DND-41 (cell line): ENCODE data around the gene RNF220.

ENCODE experiments used
- ATAC-seq: fragments of 200-7000 bp; cut with Tn5 transposase; 3 replicates; pipeline ENCODE4 v1.9.1; 2021; ENCODE audit warnings: low read depth; ENCODE audit not compliant: insufficient read depth
- DNase-seq: peaks from one replicate; pipeline ENCODE4 v3.0.0-alpha.2; 2020
- H2AFZ ChIP-seq: 2 replicates; pipeline ENCODE4 v1.6.0; 2012; ENCODE audit warnings: low read depth, low read length
- H3K27ac ChIP-seq: 2 replicates; pipeline ENCODE4 v1.5.1; 2012; ENCODE audit warnings: low read length, inconsistent platforms
- H3K27me3 ChIP-seq: fragments of 200-600 bp; sonication (generic); 2 replicates; pipeline ENCODE4 v1.6.0; 2012; ENCODE audit warnings: low read length, mild to moderate bottlenecking, inconsistent platforms; ENCODE audit not compliant: insufficient read depth, poor library complexity
- H3K36me3 ChIP-seq: 2 replicates; pipeline ENCODE4 v1.5.1; 2012; ENCODE audit warnings: low read length, inconsistent platforms; ENCODE audit not compliant: insufficient read depth
- H3K4me1 ChIP-seq: 2 replicates; pipeline ENCODE4 v1.5.1; 2012; ENCODE audit warnings: mild to moderate bottlenecking, low read length; ENCODE audit not compliant: insufficient read depth
- H3K4me2 ChIP-seq: 2 replicates; pipeline ENCODE4 v1.6.0; 2012; ENCODE audit warnings: mild to moderate bottlenecking, moderate library complexity, low read length, inconsistent platforms; ENCODE audit not compliant: insufficient read depth
- H3K4me3 ChIP-seq, 2 experiments: fragments of 200-600 bp in 1 of 2; shearing (Covaris generic) in 1 of 2; 2 replicates each; pipeline ENCODE4 v1.5.1; 2012 to 2016; ENCODE audit warnings: inconsistent platforms in 2 of 2, low read length in 2 of 2, mild to moderate bottlenecking in 2 of 2, low read depth in 1 of 2, moderate library complexity in 1 of 2
- H3K79me2 ChIP-seq: 2 replicates; pipeline ENCODE4 v1.6.0; 2012; ENCODE audit warnings: low read length, inconsistent platforms; ENCODE audit not compliant: insufficient read depth
- H3K9ac ChIP-seq: 2 replicates; pipeline ENCODE4 v1.6.0; 2012; ENCODE audit warnings: low read depth, mild to moderate bottlenecking, inconsistent platforms, low read length, moderate library complexity
- H3K9me3 ChIP-seq: 2 replicates; pipeline ENCODE4 v1.5.1; 2012; ENCODE audit warnings: low read length, moderate library complexity, mild to moderate bottlenecking, inconsistent platforms; ENCODE audit not compliant: insufficient read depth, severe bottlenecking
- H4K20me1 ChIP-seq: 2 replicates; pipeline ENCODE4 v1.6.0; 2012; ENCODE audit warnings: low read length; ENCODE audit not compliant: insufficient read depth
- CTCF ChIP-seq: IDR thresholded peaks from 2 replicates; pipeline ENCODE4 v1.5.1; 2012; ENCODE audit warnings: borderline replicate concordance, low read length, moderate library complexity, mild to moderate bottlenecking; ENCODE audit not compliant: poor library complexity, severe bottlenecking; ENCODE audit errors: extremely low read depth
- EZH2 ChIP-seq: IDR thresholded peaks from 3 replicates; pipeline ENCODE4 v1.6.1; 2012; ENCODE audit warnings: borderline replicate concordance, low read depth, mild to moderate bottlenecking, moderate library complexity, low read length, inconsistent platforms; ENCODE audit not compliant: severe bottlenecking

Gene RNF220

GRCh38 chr1:44700573-44700972 is 295.5 kb downstream of the RNF220 start:
- Histone ChIP-seq H3K79me2 (no peaks in the 10 kb centered on the region), H3K9me3 (no peaks in the 10 kb centered on the region), H3K27ac (no peak overlapping the region), H3K27me3 (peaks cover 9% of the 10 kb centered on the region), H3K36me3 (no peaks in the 10 kb centered on the region), H3K4me2 (no peak overlapping the region), H3K4me1 (no peaks in the 10 kb centered on the region), H3K9ac (no peak overlapping the region), H3K4me3 (no peak overlapping the region), H2AFZ (no peak overlapping the region), H4K20me1 (no peaks in the 10 kb centered on the region)
- ATAC-seq (no peak), DNase-seq (no peak)
- TF ChIP-seq EZH2 (no peak), CTCF (no peak)

GRCh38 chr1:44701141-44701573 is 296.1 kb downstream of the RNF220 start:
- Histone ChIP-seq H2AFZ (no peak overlapping the region), H3K9ac (no peak overlapping the region), H3K4me1 (no peaks in the 10 kb centered on the region), H3K9me3 (no peaks in the 10 kb centered on the region), H4K20me1 (no peaks in the 10 kb centered on the region), H3K27me3 (peaks cover 9% of the 10 kb centered on the region), H3K79me2 (no peaks in the 10 kb centered on the region), H3K27ac (no peak overlapping the region), H3K4me3 (no peak overlapping the region), H3K36me3 (no peaks in the 10 kb centered on the region), H3K4me2 (no peak overlapping the region)
- DNase-seq (no peak), ATAC-seq (no peak)
- no peak for TF ChIP-seq CTCF
- TF ChIP-seq EZH2: no peak
